ENCODE results near the gene PSME3IP1. TPM values are rescaled to one million over a fixed set of nuclear protein-coding genes. Genes with fewer than 3 reads are reported as not detected.

The PSME3IP1 gene
- polyA plus RNA-seq, 1 experiment, result 96.5 TPM

GRCh38 chr16:57185446-57185944 is 344 bp downstream of the PSME3IP1 start:
- ChIA-PET CTCF (interaction anchor here (0.7 to 1.2 kb wide), 2 partner anchors 15 to 334 kb away, joined by 3 read pairs; no protein-coding TSS in a partner anchor), POLR2A (interaction anchor here (0.6 kb wide), 3 partner anchors 23 to 337 kb away, joined by 3 to 6 read pairs (median 5); no protein-coding TSS in a partner anchor)
- TF ChIP-seq CTCF (IDR thresholded peaks at IDR 0.05; ENCODE audit: insufficient read depth, low read depth, low read length), result no peak
- DNase-seq (ENCODE audit: low read depth), result no peak
- no peaks in the 10 kb centered on the region; the same call in 1 of the 2 replicates for H3K36me3 ChIP-seq (ENCODE audit: control insufficient read depth, insufficient read depth, low read length)
- peak overlapping the region; percentile 83 for H3K4me3 ChIP-seq (ENCODE audit: low read depth, low read length)
- H3K27me3 ChIP-seq (ENCODE audit: control insufficient read depth, insufficient read depth, low read length), result no peaks in the 10 kb centered on the region

- no peak for TF ChIP-seq CTCF (IDR thresholded peaks at IDR 0.05; ENCODE audit: insufficient read depth, low read depth, low read length)
- H3K36me3 ChIP-seq (ENCODE audit: control insufficient read depth, insufficient read depth, low read length), result no peaks in the 10 kb centered on the region; the same call in 1 of the 2 replicates
- no peaks in the 10 kb centered on the region for H3K27me3 ChIP-seq (ENCODE audit: control insufficient read depth, insufficient read depth, low read length)
- H3K4me3 ChIP-seq (ENCODE audit: low read depth, low read length), result peak overlapping the region; percentile 83
- ChIA-PET CTCF (interaction anchor here (1.2 to 2.2 kb wide), 2 partner anchors 14 to 93 kb away, joined by 3 to 6 read pairs; no protein-coding TSS in a partner anchor), POLR2A (no interaction called here)
- DNase-seq (ENCODE audit: low read depth), result no peak
Measured at GRCh38 chr16:57184887-57185445, 873 bp downstream of the PSME3IP1 start.

GRCh38 chr16:57184113-57184512 is 1.7 kb downstream of the PSME3IP1 start:
- H3K36me3 ChIP-seq (ENCODE audit: control insufficient read depth, insufficient read depth, low read length), result no peaks in the 10 kb centered on the region
- DNase-seq (ENCODE audit: low read depth), result no peak
- no peaks in the 10 kb centered on the region for H3K27me3 ChIP-seq (ENCODE audit: control insufficient read depth, insufficient read depth, low read length)
- TF ChIP-seq CTCF (IDR thresholded peaks at IDR 0.05; ENCODE audit: insufficient read depth, low read depth, low read length), result no peak
- H3K4me3 ChIP-seq (ENCODE audit: low read depth, low read length), result no peak overlapping the region
- POLR2A ChIA-PET, result interaction anchor here (0.5 kb wide), 1 partner anchor 13 kb away, joined by 5 read pairs; no protein-coding TSS in a partner anchor
- CTCF ChIA-PET, result interaction anchor here (2.2 kb wide), 1 partner anchor 94 kb away, joined by 6 read pairs; no protein-coding TSS in a partner anchor

GRCh38 chr16:57179215-57179828 is 6.5 kb downstream of the PSME3IP1 start:
- DNase-seq (ENCODE audit: low read depth), result no peak
- POLR2A ChIA-PET, result no interaction called here
- Histone ChIP-seq H3K36me3 (ENCODE audit: control insufficient read depth, insufficient read depth, low read length) (no peaks in the 10 kb centered on the region), H3K4me3 (ENCODE audit: low read depth, low read length) (no peak overlapping the region), H3K27me3 (ENCODE audit: control insufficient read depth, insufficient read depth, low read length) (no peaks in the 10 kb centered on the region)
- CTCF ChIA-PET, result interaction anchor here (0.8 to 1.6 kb wide), 2 partner anchors 9 to 96 kb away, joined by 3 to 4 read pairs; no protein-coding TSS in a partner anchor
- no peak for TF ChIP-seq CTCF (IDR thresholded peaks at IDR 0.05; ENCODE audit: insufficient read depth, low read depth, low read length)

- Histone ChIP-seq H3K4me3 (ENCODE audit: low read depth, low read length) (no peak overlapping the region), H3K36me3 (ENCODE audit: control insufficient read depth, insufficient read depth, low read length) (no peaks in the 10 kb centered on the region), H3K27me3 (ENCODE audit: control insufficient read depth, insufficient read depth, low read length) (no peaks in the 10 kb centered on the region)
- POLR2A ChIA-PET, result no interaction called here
- no peak for DNase-seq (ENCODE audit: low read depth)
- no peak for TF ChIP-seq CTCF (IDR thresholded peaks at IDR 0.05; ENCODE audit: insufficient read depth, low read depth, low read length)
- CTCF ChIA-PET, result interaction anchor here (1.6 kb wide), 1 partner anchor 9 kb away, joined by 4 read pairs; no protein-coding TSS in a partner anchor
Measured at GRCh38 chr16:57178793-57179212, 7.0 kb downstream of the PSME3IP1 start.

Data from BJ (cell line).